Thyroid gland (tissue), 4 donors: ENCODE results near the gene LPA. TPM values are rescaled to one million over a fixed set of nuclear protein-coding genes. Genes with fewer than 3 reads are reported as not detected.
"Not testable (repeated sequence)": the region's sequence is repeated elsewhere in the genome, so short reads cannot be mapped to it uniquely, and the experiment has no call there.

Source experiments
- DNase-seq, 2 donors: peaks; one replicate each; pipeline ENCODE4 v3.0.0-alpha.2; 2019
- H3K27ac ChIP-seq, 3 donors: fragments of 200-600 bp; sonication (generic); 1 replicate in 2 of 3; 2 replicates in 1 of 3; pipeline ENCODE4 v1.5.1; 2016 to 2019; ENCODE audit warnings: mild to moderate bottlenecking in 1 of 3, moderate library complexity in 1 of 3
- H3K27me3 ChIP-seq: fragments of 200-600 bp; sonication (generic); one replicate; pipeline ENCODE4 v1.5.1; 2019
- H3K36me3 ChIP-seq, 2 donors: fragments of 200-600 bp; sonication (generic); one replicate each; pipeline ENCODE4 v1.5.1; 2016 to 2019
- H3K4me1 ChIP-seq, 2 donors: fragments of 200-600 bp; sonication (generic); one replicate each; pipeline ENCODE4 v1.5.1; 2017 to 2019
- H3K4me3 ChIP-seq, 3 donors: fragments of 200-600 bp; sonication (generic); replicated peaks in 1 of 3; 1 replicate in 2 of 3; 2 replicates in 1 of 3; pipeline ENCODE4 v1.5.1; 2016; ENCODE audit warnings: mild to moderate bottlenecking in 1 of 3
- H3K9me3 ChIP-seq: fragments of 200-600 bp; sonication (generic); one replicate; pipeline ENCODE4 v1.5.1; 2017
- CTCF ChIP-seq, 6 experiments: fragments of 200-600 bp in 3 of 6; fragments of 450-650 bp in 3 of 6; sonication (generic) in 3 of 6; IDR thresholded peaks; one replicate each; pipeline ENCODE4 v1.5.1; 2016 to 2019; ENCODE audit warnings: antibody characterized with exemption in 6 of 6, mild to moderate bottlenecking in 2 of 6, inconsistent platforms in 1 of 6, moderate library complexity in 1 of 6
- POLR2A ChIP-seq, 2 donors: fragments of 450-650 bp; IDR thresholded peaks; one replicate each; pipeline ENCODE4 v1.6.1; 2017; ENCODE audit warnings: antibody characterized with exemption in 2 of 2, mild to moderate bottlenecking in 2 of 2, moderate library complexity in 1 of 2
- WGBS, 2 donors: methylation state at CpG; one replicate each; pipeline ENCODE4 v1.1.5; 2017; 5-methylcytosine and 5-hydroxymethylcytosine counted together
- intact Hi-C: fragments of 100-400 bp; cut with DNase I; formaldehyde crosslinking; loops from one replicate; pipeline ENCODE4 v1.15.1; 2023
- total RNA-seq, 4 donors: library from RNA; depleted of rRNA; stranded (reverse); fragments of >200 nt; gene quantifications; one replicate each; pipeline ENCODE4 v1.2.3, GENCODE V29; 2016

Gene LPA
- total RNA-seq, 4 donors from 2014 or later: 0.45 to 1.4 TPM; not detected in 2

GRCh38 chr6:160581406-160581805, 82.7 kb downstream of the LPA start:
- no peak for DNase-seq
- Histone ChIP-seq H3K27ac (no peak overlapping the region), H3K36me3 (no peaks in the 10 kb centered on the region), H3K4me3 (no peak overlapping the region), H3K4me1 (no peaks in the 10 kb centered on the region), H3K9me3 (no peaks in the 10 kb centered on the region), H3K27me3 (no peaks in the 10 kb centered on the region)
- TF ChIP-seq CTCF (IDR thresholded peaks at IDR 0.05) (no peak), POLR2A (IDR thresholded peaks at IDR 0.05) (no peak)
- 59 to 71% methylated on average over 1 of the region's 1 CpG for WGBS, 2 donors
- intact Hi-C loops: no loop called here

- DNase-seq, H3K27ac ChIP-seq, H3K9me3 ChIP-seq, intact Hi-C loops, H3K4me1 ChIP-seq, H3K27me3 ChIP-seq, H3K36me3 ChIP-seq, H3K4me3 ChIP-seq: not testable (repeated sequence)
- WGBS, 2 donors: 70 to 74% methylated on average over 5 of the region's 5 CpGs
These were observed 85.6 kb downstream of the LPA start for GRCh38 chr6:160578515-160578914.

- WGBS, 2 donors: 57 to 77% methylated on average over 4 of the region's 4 CpGs
- Histone ChIP-seq H3K27ac (no peak overlapping the region), H3K9me3 (no peaks in the 10 kb centered on the region), H3K27me3 (no peaks in the 10 kb centered on the region), H3K4me3 (no peak overlapping the region), H3K36me3 (no peaks in the 10 kb centered on the region), H3K4me1 (no peaks in the 10 kb centered on the region)
- no peak for DNase-seq
- TF ChIP-seq POLR2A (IDR thresholded peaks at IDR 0.05) (no peak), CTCF (IDR thresholded peaks at IDR 0.05) (no peak)
- intact Hi-C loops: no loop called here
These were observed 90.1 kb downstream of the LPA start for GRCh38 chr6:160573943-160574342.

- intact Hi-C loops, H3K4me1 ChIP-seq, H3K9me3 ChIP-seq, H3K27ac ChIP-seq, H3K4me3 ChIP-seq, H3K36me3 ChIP-seq, H3K27me3 ChIP-seq, DNase-seq: not testable (repeated sequence)
These were observed 92.9 kb downstream of the LPA start for GRCh38 chr6:160571201-160571600.

- no peak overlapping the region for H3K27ac ChIP-seq
- no peak for DNase-seq
- H3K4me3 ChIP-seq: no peak overlapping the region
- TF ChIP-seq CTCF (IDR thresholded peaks at IDR 0.05) (no peak), POLR2A (IDR thresholded peaks at IDR 0.05) (no peak)
- no peaks in the 10 kb centered on the region for H3K27me3 ChIP-seq
- no peaks in the 10 kb centered on the region for H3K9me3 ChIP-seq
- H3K36me3 ChIP-seq: no peaks in the 10 kb centered on the region
- 82 to 86% methylated on average over 6 of the region's 6 CpGs for WGBS, 2 donors
- intact Hi-C loops: no loop called here
- H3K4me1 ChIP-seq: no peaks in the 10 kb centered on the region
These were observed 119.3 kb downstream of the LPA start for GRCh38 chr6:160544802-160545201.

GRCh38 chr6:160535270-160535669, 128.8 kb downstream of the LPA start:
- intact Hi-C loops: no loop called here
- DNase-seq: no peak

More at GRCh38 chr6:160535270-160535669, 128.8 kb downstream of the LPA start:
- TF ChIP-seq POLR2A (IDR thresholded peaks at IDR 0.05) (no peak), CTCF (IDR thresholded peaks at IDR 0.05) (no peak)
- no peak overlapping the region for H3K4me3 ChIP-seq
- H3K4me1 ChIP-seq: no peaks in the 10 kb centered on the region
- no peaks in the 10 kb centered on the region for H3K27me3 ChIP-seq
- WGBS, 2 donors: 94 to 100% methylated on average over 1 of the region's 1 CpG
- no peak overlapping the region for H3K27ac ChIP-seq
- H3K9me3 ChIP-seq: no peaks in the 10 kb centered on the region
- no peaks in the 10 kb centered on the region for H3K36me3 ChIP-seq
